OCI-M1 (cell line): ENCODE measurements around the gene MYO3B.
"Not testable (repeated sequence)": the region's sequence is repeated elsewhere in the genome, so short reads cannot be mapped to it uniquely, and the experiment has no call there.

ENCODE experiments used
- DNase-seq: peaks from one replicate; lab custom pipeline; 2025; lab: John Stamatoyannopoulos, UW

The MYO3B gene

DNA sequence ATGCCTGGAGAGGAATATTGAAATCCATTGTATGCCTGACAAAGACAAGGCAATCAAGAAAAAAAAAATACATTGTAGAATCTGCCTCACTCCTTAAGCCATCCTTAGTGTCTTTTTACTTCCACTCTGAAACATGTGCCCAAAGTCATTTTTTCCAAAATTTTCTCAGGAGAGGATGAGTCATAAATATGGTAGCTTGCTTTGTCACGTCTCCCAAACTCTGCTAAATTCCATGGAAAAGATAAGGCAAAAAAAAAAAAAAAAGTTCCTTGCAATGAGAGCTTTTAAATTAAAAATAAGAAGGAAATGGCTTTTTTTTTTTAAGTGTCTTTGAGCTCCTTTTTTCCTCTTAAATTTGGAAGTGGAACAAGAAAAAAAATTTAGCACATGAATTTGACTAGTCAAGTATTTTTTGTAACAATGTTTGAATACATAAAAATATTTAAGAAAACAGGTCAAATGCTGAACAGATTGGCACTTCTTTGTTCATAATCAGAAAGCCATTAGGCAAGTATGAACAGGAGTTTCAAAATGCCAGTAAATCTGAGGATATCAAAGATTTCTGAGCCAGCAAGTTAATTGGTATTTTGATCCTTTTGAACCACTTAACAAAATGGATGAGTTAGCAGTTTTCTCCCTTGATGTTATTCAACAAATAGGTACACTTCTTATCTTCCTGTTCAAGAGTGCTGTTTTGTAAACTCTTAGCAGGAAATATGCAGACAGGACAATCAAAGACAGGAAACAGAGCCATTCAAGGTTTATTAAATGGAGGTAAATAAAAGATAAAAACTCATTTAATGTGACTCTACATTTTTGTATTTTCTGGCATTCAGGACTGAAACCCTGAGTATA, 289.8 kb downstream of the MYO3B start:
- DNase-seq = peak; percentile 13

DNA sequence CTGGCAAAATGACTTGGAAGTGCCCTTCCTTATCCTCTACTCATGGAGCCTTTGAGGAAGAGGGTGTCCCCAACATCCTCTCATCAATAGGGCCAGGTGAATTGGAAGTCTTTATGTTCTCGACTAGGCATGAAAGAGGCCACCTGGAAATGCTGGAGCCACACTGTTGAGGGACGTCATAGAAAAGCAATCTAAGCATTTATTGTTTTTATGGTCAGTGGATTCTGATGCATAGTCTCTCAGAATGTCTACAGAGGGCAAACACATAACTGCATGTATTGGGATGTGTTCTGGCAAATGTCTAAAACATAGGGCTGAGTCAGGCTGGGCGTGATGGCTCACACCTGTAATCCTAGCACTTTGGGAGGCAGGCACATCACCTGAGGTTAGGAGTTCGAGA, 290.6 kb downstream of the MYO3B start:
- no peak for DNase-seq

DNA sequence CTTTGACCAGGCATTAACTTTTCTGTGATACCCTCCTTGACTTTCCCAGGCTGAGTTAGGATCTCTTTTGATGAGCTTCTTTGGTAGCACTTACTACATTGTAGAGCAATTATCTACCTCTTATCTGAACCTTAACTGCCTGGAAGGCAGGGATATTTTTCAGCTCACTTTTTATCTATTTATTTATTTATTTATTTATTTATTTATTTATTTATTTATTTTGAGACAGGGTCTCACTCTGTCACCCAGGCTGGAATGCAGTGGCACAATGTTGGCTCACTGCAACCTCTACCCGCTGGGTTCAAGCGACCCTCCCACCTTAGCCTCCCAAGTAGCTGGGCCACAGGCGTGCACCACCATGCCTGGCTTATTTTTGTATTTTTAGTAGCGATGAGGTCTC, 294.6 kb downstream of the MYO3B start:
- DNase-seq = not testable (repeated sequence)

DNA sequence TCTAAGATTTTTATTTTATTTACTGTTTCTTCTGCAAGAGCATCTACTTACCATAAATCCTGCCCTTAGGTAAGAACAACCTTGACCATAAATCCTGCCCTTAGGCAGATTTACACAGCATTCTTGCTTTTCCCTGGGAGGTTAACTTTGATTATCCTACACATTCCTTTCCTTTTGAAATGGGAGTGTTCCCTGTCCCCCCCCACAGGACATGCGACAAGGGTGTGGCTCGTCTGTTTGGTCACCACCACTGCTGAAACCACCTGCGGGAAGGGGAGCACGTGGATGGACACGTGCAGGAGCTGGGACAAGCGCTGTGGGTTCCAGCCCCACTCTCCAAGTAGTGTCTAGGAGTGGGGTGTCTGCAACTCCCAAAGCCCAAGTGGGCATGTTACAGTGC, 297.9 kb downstream of the MYO3B start:
- no peak for DNase-seq

DNA sequence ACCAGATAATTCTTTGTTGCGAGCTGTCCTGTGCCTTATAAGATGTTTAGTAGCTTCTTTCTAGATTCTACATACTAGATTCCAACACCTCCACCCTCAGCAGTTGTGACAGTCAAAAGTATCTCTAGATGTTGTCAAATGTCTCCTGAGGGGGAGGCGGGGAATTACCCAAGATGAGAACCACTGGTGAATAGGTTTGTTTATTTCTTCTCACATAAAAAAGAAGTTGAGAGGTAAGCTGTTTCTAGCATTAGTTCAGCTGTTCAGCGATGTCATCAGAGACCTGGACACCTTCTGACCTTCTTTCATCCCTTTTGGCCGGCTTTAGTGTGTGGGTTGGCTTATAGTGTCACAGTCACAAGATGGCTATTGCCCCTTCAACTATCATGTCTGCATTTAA, 299.7 kb downstream of the MYO3B start:
- DNase-seq = no peak

DNA sequence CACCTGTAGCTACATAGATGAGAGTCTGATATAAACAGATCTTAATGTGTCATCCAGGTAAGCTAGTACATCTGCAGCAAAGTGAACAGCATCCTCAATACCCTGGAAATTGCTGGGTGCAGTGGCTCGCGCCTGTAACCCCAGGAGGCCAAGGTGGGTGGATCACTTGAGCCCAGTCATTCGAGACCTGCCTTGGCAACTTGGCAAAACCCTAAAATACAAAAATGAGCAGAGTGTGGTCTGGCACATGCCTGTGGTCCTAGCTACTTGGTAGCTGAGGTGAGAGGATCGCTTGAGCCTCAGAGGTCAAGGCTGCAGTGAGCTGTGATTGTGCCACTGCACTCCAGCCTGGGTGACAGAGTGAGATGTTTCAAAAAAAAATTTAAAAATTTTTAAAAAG, 303.3 kb downstream of the MYO3B start:
- no peak for DNase-seq

DNA sequence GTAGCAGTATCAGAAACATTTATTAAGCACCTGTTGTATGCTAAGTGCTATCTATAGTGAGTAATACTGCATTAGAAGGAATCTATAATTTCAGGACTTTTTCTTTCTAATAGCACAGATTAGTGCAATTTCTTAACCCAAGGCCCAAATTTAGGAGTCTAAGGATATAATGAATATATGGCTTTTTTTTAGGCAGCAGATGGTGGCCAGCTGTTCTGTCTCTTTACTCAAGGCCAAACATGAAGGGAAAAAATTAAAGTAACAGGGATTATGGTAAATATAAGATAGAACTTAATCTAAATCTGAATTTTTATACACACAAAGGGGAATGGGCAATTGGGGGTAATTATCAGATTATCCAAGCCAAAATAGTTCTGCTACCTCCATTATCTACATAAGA, 306.6 kb downstream of the MYO3B start:
- no peak for DNase-seq

DNA sequence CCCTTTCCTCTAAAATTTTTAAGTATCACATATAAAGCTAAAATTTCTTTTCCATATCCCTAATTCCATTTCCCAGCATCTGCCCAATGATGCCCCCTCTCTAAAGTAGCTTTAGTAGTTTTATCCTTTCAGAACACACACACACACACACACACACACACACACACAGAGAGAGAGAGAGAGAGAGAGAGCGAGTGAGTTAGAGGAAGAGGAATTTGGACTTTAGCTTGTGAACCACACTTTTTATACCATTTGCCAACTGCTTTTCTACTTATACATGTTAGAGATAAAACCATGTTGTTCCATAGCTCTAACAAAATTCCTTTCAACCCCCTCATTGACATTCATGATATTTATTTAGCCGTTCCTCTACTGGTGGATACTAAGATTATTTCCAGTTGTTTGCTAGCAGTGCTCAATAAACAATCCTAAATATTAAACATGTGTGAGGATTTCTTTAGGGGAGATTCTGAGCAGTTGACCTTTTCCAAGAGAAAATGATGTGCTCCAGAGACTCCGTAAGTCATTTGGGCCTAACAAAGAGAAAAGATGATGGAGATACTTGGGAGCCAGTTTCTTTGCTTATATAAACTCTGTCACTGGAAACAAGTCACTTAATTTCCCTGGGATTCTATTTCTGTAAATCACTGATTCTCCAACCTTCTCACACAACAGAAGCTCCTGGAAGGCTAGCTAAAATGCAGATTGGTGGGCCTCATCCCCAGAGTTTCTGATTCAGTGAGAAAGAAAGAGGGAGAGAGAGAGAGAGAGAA, 307.5 kb downstream of the MYO3B start:
- DNase-seq = no peak

DNA sequence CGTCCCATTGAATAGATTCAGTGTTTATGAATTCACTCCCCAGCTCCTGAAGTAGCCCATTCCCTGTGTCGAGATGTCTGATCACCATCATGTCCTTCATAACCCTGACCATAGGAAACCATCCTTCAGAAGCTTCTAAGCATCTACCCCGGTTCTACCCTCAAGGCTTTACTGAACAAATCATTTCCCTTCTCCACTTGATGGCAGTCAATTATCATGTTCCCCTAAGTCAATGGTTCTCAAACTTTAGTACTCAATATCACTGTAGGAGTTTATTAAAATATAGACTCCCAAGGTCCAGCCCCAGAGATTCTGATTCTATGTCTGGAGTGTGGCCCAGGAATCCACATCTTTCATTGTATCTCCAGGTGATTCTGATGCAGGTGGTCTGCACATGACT, 308.8 kb downstream of the MYO3B start:
- DNase-seq = no peak

DNA sequence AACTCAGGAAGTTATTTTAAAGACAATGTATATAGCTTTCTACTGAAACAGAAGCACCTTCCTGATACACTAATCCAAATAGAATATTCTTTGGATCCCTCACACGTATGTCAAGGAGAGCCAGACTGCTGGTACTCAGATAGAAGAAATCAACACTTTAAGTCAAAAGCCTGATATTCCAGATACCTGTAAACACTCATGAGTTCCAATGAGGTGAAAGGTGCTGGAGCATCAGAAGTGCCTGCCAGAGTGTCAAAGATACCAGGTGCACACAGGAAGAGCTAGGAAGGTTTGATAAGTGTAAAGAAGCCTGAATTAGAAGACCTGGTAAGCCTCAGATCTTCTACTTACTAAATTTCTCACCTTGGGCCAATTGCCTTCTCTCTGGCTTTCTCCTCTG, 310.9 kb downstream of the MYO3B start:
- no peak for DNase-seq

DNA sequence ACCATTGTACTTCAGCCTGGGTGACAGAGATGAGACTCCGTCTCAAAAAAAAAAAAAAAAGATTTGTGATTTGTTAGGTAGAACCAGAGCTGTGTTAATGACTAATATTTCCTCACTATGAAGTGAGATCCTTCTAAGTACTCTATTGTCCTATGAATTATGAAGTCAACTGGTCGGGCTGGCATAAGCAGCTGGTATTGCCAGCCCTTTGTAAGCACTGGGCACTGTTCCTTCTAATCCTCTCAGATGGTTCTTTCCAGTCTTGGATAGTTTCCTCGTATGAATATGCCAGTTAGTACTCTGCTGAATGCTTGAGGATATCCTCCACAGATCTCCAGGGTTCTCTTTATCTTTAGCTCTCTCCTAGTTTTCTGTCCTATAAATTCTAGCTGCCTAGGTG, 314.1 kb downstream of the MYO3B start:
- no peak for DNase-seq

DNA sequence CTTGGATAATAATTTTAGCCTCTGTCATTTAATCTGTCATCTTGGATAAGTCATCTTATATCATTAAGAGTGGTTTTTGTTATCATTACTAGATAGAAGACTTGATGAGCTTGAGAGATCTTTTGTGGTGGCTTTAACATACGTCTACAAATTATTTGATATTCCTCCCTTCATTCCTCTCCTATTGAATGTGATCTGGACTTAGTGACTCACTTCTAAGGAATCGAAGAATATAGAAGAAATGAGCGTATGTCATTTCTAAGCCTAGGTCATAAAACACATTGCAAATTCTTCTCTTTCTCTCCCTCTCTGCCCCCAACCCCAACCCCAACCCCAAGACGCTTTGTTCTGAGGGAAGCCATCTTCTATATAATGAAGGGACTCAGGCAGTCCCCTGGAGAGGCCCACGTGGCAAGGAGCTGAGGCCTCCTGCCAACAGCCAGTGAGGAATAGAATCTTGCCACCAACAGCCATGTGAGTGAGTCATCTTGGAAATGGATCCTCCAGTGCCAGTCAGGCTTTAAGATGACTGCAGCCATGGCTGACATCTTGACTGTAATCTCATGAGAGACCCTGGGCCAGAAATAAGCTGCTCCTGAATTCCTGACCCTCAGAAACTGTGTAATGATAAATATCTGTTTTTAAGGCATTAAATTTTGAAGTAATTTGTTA, 315.6 kb downstream of the MYO3B start:
- no peak for DNase-seq

DNA sequence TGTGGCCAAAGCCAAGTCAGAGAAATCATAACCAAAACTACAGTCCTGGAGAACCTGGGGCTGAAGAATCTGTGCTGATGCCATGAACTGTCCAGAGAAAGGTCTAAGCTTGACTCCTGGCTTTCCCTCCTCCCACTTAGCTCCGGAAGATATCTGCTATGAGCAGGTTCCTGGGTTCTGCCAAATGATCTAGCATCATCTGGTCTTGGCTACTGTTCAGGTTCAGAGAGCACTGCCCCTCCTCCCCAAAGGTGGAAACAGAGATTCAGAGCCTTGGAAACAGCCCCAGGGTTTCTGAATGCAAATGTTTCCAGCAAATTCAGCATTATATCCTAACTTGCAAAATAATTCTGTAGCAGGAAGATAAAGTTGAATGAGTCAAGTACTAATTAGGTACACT, 317.9 kb downstream of the MYO3B start:
- DNase-seq = no peak

DNA sequence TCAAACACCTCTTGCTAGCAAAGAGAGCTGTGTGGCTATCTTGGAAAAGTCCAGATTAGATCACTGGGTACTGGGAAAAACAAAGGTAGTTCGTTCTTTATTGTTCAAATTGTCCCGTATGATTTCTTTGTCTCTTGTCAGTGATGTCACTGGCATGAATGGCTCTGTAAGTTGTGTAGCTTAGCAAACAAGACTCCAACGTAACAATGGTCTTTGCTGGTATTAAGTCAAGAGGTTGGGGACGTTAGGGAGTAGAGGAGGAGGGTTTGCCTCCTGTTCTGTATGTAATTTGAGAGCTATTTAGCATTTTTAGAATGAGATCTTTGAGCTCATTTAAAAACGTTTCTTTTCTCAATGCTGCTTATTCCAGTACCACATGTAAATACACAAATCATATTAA, 320.7 kb downstream of the MYO3B start:
- DNase-seq = no peak

DNA sequence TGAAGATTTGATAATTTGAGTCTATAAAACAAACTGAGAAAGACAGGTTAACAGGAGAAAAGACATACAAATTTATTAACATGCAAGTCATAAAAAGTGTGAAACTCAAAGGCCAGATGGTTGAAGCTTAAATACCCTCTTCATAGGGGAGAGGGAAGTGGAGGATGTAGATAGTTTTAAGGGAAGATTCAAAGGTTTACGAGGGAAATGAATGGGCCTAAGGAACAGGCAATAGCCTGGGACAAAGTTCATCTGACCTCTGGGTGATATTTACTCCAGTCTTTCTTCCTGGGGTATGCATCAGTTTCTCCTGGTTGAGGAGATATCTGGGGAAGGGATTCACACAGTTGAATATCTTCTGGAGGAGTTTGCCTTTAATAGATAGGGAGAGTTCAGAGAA, 322.2 kb downstream of the MYO3B start:
- no peak for DNase-seq

DNA sequence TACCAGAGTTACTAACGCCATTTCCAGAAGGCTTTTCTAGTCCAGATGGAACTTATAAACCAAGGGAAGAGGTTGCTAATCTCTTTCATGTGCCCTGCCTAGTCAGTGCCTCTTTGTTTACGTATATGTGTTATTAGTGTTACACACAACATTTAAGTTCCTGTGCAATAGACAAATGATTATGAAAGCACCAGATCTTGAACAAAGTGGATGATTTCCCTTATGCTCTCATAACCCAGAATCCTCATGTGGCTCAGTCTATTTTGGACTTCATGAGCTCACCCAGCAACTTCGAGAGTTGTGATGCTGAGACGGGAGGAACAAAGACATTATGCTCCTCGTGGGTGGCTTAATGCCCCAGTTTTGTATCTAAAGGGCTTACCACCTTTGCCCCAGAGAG, 322.8 kb downstream of the MYO3B start:
- DNase-seq = no peak

DNA sequence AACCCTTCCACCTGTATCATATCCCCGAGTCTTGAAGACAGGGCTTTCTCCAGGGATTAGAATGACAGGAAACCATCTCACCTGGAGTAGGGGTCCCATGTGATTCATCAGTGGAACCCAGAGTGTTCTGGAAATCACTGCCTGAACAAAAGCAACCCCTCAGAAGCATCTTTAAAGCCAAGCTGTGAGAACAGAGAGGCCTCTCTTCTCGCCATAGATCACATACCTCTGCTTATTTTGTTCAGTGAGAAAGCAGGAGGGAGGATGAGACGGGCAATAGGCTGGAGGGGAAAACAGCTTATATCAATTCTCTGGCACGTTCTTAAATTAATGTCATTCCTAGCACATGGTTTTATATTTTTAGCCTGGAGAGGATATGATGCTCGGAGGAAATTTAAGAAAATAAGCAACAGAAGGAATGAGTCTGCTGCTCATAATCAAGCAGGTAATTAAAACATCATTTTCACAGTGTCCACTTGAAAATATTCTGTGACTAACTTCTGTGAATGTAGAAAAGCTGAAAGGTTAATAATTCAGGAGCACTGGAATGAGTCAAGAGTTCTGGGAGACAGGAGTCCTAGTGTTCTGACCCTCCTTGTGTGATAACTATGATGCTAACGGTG, 323.6 kb downstream of the MYO3B start:
- DNase-seq = no peak

DNA sequence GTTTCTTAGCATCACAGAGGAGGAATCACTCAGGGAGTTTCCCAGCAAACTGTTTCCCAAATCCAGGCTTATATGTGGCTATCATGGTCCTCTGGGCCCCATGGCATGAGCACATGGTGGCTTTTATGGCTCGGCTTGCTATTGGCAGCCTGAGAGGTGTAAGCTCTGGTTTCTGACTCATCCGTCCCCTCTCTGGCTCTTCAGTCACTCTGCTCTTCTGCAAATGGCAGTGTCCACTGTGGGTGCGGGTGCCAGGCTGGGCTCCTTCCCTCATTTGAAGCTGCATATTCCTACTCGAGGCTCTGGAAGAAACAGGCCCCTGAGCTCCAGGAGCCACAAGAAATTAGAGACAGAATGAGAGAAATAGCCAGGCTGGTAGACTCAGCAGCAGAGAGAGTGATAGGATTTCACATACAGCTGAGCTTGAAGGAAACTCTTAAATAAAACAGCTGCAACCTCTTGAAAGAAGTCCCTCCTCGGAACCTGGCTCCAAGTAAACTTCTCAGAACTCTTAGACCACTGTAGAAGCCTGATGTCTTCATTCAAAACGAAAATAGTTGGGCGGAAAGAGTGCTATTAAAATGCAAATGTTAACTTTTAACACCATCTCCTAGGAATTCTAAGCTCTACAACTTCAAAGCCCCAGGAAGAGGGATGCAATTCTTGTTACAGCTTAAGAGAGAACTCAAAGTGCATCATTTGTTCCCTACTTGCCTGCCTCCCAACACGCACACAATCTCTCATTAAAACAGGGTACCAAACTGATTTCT, 324.6 kb downstream of the MYO3B start:
- DNase-seq = no peak

DNA sequence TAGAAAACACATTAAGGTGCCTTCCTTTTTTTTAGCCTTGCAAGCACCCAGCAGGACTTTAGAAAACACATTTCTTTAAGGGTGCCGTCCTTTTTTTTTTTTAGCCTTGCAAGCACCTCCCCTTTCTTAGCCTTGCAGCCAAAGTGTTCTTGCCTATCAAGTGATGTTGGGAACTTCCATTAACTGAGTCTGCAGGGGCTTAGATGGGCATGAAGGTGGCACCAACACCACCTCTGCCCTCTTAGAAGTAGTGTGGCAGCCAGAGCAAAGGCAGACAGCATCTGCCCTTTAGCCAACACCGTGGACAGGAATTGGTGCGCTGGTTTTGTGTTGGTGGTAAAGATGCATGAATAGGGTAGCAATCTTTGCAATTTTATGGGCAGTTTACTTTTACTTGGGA, 325.6 kb downstream of the MYO3B start:
- DNase-seq = no peak

DNA sequence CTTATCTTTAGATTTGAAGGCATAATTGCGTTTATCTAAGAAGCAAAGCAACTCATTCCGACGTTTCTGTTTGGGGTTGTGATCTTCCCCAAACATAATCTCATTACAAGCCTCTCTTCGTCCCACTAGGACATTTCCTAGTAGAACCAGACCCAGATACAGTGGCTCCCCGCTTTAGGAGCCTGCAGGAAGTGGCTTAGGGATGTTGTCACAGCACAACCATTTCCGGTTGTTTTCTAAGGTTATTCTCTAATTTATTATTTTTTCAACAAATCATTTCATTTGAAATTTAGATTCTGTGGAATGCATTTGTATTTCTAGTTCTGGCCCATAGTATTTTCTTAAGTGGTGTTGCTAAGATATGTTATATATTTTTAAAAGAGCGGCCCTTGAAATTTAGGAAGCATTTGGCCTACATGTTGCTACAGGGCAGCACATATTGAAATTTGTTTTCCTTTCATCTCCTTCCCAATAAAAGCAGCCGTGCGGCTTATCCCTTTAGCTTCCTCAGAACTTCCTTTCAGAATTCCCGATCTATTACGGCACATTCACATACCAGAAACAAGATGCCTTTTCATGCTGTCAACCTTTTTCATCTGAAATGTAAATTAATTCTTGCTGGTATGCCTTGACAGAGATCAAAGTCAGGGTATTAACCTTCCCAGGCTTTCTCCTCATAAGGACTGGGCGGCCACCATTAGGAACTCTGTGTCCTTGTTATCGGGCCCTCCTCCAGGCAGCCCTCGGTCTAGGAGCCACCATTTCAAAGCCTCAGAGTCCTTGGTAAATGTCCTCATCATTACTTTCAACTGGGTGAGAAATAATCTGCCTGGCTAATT, 326.2 kb downstream of the MYO3B start:
- no peak for DNase-seq

DNA sequence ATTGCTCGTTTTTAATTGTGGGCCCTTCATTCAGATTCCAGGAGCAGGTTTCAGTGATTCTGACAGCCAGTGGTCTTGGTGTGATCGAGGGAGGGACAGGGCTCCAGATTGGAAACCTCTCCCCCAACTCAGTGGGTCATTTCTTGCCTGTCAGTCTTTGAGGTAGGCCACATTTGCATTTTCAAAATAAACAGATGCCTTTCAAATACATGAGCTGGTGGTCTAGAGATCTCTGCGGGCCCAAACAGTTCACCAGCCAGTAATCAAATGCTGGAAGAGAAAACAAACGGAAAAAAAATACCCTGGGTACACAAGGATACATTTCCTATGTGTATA, 326.8 kb downstream of the MYO3B start:
- no peak for DNase-seq
